Measurements from ENCODE around the gene ATF4.

ATF4 gene, protein sequence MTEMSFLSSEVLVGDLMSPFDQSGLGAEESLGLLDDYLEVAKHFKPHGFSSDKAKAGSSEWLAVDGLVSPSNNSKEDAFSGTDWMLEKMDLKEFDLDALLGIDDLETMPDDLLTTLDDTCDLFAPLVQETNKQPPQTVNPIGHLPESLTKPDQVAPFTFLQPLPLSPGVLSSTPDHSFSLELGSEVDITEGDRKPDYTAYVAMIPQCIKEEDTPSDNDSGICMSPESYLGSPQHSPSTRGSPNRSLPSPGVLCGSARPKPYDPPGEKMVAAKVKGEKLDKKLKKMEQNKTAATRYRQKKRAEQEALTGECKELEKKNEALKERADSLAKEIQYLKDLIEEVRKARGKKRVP

DNA sequence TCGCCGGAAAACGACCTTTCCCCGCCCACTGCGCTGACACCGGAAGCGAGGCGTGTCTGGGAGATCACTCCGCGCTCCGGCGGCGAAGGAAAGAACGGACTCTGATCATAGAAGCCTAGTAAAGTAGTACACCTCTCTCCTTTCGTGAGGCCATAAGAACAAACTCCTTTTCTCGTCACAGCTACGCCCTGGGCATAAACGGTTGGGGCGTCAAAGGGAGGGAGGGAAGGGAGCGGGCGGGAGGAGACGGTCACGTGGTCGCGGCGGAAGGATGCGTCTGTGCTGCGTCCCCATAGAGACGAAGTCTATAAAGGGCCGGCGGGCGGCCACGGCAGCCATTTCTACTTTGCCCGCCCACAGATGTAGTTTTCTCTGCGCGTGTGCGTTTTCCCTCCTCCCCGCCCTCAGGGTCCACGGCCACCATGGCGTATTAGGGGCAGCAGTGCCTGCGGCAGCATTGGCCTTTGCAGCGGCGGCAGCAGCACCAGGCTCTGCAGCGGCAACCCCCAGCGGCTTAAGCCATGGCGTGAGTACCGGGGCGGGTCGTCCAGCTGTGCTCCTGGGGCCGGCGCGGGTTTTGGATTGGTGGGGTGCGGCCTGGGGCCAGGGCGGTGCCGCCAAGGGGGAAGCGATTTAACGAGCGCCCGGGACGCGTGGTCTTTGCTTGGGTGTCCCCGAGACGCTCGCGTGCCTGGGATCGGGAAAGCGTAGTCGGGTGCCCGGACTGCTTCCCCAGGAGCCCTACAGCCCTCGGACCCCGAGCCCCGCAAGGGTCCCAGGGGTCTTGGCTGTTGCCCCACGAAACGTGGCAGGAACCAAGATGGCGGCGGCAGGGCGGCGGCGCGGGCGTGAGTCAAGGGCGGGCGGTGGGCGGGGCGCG, at the start of gene ATF4:
TSS of gene ATF4 (plus strand) at position 337 of the 880 bp plus-strand sequence. CDS start 884 bp downstream, outside the sequence.
- peak; percentile 92 for DNase-seq (ENCODE audit: low read depth)

GRCh38 chr22:39471381-39472141, 48.8 kb upstream of the ATF4 start:
- DNase-seq (ENCODE audit: low read depth), result no peak

GRCh38 chr22:39472570-39473556, 47.5 kb upstream of the ATF4 start:
- DNase-seq (ENCODE audit: low read depth), result no peak

DNA sequence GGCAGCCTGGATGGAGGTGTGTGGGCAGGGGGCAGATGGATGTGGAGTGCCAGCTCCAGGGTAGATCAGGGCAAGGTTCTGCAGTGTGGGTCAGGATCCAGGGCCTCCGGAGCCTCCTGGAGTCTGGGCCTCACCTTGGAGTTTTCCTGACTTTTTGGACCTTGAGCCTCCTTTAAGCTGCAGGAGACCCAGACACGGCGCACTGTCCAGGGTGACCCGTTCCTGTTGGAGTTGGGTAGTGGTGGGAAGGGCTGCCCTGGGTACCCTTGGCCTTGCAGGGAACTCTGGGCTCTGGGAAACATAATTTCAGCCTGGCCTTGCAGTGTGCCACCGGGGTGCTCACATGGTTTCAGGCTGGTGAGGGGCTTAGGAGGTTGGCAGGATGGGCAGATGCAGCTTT, 46.5 kb upstream of the ATF4 start:
- no peak for DNase-seq (ENCODE audit: low read depth)

DNA sequence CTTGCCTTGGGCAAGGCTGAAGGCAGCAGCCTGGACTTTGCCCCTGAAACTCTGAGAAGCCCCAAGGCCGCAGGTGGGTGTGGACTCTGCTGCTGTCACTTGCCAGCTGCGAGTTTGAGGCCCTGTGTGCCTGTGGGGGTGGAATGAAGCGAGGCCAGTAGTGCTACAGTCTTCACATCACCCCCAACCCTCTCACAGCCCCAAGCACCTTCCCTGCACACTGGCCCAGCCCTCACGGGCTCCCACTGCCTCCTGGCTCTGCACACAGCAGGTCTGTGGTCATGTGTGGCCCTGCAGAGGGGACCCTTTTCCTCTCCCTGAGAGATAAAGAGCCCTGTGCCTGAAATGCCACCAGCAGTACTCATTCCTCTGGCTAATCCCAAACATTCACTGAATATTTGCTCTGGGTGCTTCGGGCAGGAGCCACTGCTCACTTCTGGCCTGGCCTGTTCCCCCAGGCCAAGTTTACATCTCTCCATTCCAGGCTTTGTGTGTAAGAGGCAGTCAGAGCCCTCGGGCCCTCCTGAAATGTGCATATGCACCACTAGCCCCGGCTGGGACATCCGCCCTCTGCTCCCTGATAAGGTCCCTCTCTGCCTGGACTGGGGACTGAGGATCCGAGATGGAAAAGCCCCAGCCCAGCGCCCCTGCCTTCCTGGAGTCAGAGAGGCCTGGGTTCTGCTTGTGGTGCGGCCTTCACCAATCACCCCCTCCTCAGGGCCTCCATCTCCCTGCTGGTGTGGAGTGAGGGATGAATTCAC, 45.8 kb upstream of the ATF4 start:
- no peak for DNase-seq (ENCODE audit: low read depth)

DNA sequence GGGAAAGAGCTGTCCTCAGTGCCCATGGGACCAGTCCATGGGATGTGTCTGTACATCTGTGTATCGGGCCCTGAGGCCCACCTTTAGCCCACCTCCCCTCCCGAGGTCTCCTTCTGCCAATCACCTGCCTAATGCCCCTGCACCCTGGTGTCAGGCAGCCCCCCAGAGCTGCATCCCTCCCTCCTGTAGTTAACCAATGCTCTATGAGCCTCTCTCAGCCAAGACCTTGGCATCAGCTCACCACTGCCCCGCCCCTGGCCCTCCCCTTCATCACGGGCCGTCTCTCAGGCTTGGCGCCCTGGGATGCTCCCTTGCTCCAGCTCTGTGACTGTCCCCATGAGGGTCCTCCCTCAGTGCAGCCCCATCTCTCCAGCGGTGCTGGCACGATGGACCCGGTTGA, 45.0 kb upstream of the ATF4 start:
- no peak for DNase-seq (ENCODE audit: low read depth)

- no peak for DNase-seq (ENCODE audit: low read depth)
Observed at GRCh38 chr22:39475902-39476301, 44.5 kb upstream of the ATF4 start.

DNA sequence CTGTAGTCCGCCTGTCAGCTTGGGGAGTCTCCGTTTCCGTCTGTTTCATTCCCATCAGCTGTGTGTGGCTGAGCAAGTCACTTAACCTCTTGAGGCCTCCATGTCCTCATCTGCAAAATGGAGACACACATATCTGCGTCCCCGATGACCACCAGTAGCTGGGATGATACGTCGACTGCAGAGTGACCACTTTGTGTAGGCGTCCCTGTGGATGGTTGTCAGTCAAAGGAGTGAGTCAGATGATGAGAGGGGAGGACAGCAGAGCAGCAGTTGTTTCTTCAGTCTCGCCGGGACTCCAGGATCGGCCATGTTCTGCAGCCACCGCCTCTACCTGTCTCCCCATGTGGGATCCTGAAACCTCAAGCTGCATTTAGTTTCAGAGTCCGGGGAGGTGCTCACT, 43.7 kb upstream of the ATF4 start:
- DNase-seq (ENCODE audit: low read depth), result no peak

- no peak for DNase-seq (ENCODE audit: low read depth)
Observed at GRCh38 chr22:39477542-39477941, 42.8 kb upstream of the ATF4 start.

DNA sequence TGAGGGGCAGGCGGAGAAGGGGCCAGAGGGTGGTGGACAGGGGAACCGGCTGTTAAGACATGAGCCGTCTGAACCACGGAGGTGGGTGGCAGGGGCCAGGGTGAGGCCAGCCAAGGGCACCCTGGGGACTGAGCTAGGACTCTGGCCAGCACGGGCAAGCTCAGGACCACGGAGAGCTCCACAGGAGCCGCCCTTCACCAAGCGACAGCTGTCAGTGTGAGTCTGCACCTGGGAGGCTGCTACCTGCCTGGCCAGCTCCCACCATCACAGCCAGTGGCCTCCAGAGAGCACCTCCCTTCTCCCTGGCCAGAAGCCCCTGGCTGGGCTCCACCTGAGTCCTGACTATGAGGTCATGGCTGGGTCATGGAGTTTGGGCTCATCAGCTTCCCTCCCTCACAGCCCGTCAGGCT, 41.9 kb upstream of the ATF4 start:
- DNase-seq (ENCODE audit: low read depth), result no peak

DNA sequence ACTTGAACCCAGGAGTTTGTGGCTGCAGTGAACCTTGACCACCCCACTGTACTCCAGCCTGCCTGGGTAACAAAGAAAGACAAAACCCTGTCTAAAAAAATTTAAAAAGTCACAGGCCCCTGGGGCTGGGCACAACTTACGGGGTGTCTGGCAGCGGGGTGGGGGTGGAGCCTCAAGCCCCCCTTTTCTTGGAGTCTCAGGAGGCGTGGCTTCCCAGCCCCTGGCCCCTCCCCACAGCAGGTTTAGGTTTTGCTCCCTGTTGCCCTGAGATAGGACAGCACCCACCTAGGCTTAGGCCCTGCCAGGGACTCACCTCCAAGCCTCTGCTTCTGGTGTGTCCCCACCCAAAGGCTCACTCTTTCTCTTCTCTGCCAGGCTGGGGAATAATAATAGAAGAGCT, 41.1 kb upstream of the ATF4 start:
- DNase-seq (ENCODE audit: low read depth), result no peak

GRCh38 chr22:39480557-39480956, 39.8 kb upstream of the ATF4 start:
- DNase-seq (ENCODE audit: low read depth), result no peak

DNA sequence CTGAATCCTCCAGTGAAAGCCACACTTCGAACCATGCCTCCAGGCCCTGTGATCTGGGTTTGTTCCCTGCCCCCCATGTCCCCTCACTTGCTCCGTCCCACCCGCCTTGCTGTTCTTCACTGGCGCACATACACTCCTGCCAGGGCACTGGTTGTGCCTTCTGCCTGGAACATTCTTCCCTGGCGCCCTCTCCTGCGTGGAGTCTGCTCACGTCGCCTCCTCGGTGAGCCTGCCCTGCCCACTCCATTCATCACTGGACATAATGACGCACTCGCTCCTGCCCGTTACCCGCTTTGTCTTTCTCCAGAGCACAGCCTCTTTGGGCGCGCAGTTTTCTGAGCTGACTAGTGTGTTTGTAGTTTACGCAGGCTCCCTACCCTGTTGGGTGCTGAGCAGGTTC, 39.3 kb upstream of the ATF4 start:
- DNase-seq (ENCODE audit: low read depth), result no peak

DNA sequence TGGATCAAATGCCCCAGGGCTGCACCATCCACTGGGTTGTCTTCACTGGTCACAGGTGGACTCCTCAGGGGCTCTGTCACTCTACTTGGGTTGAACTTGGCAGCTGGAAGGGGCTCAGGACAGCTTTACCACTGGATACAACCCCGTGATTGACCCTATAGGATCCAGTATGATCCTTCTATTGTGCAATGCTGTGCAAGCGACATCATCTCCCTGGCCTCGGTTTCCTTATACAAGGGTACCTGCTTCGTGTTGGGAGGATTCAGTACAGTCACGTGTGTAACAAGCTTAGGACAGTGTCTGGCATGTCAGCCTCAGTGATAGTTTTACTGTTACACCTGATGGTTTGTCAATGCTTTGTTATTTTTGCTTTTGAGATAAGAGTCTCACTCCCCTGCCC, 38.8 kb upstream of the ATF4 start:
- DNase-seq (ENCODE audit: low read depth), result no peak

- no peak for DNase-seq (ENCODE audit: low read depth)
Observed at GRCh38 chr22:39482768-39483167, 37.6 kb upstream of the ATF4 start.

- DNase-seq (ENCODE audit: low read depth), result no peak
Observed at GRCh38 chr22:39486951-39487825, 33.2 kb upstream of the ATF4 start.

GRCh38 chr22:39487826-39488520, 32.4 kb upstream of the ATF4 start:
- DNase-seq (ENCODE audit: low read depth), result no peak

- no peak for DNase-seq (ENCODE audit: low read depth)
Observed at GRCh38 chr22:39488563-39489083, 31.7 kb upstream of the ATF4 start.

Measured in activated T-cell treated with anti-CD3 and anti-CD28 coated beads for 1 hour (primary cell).